Neural cell (in vitro differentiated cells): ENCODE measurements around the gene PHKA2. TPM values are rescaled to one million over a fixed set of nuclear protein-coding genes. Genes with fewer than 3 reads are reported as not detected.

Source experiments
- H2AFZ ChIP-seq: fragments of 200-600, 300-800 bp; sonication (generic), shearing (Covaris generic); 2 replicates; pipeline ENCODE4 v1.6.0; 2014; ENCODE audit warnings: low read depth, mild to moderate bottlenecking, antibody characterized with exemption, low read length, moderate library complexity
- H3F3A ChIP-seq: fragments of 200-600 bp; shearing (Covaris generic); 2 replicates; pipeline ENCODE4 v1.6.1; 2016; ENCODE audit warnings: mild to moderate bottlenecking, moderate library complexity, mixed read lengths, antibody characterized with exemption, low read length; ENCODE audit not compliant: insufficient read depth, poor library complexity, severe bottlenecking
- H3K27ac ChIP-seq: fragments of 200-600, 300-800 bp; sonication (generic), shearing (Covaris generic); 2 replicates; pipeline ENCODE4 v1.5.1; 2014; ENCODE audit warnings: mild to moderate bottlenecking, low read length, moderate library complexity
- H3K27me3 ChIP-seq: fragments of 300-800, 200-600 bp; sonication (generic), shearing (Covaris generic); 2 replicates; pipeline ENCODE4 v1.6.0; 2014; ENCODE audit warnings: mild to moderate bottlenecking, low read depth, low read length, moderate library complexity; ENCODE audit not compliant: insufficient read depth
- H3K36me3 ChIP-seq: fragments of 300-800, 200-600 bp; sonication (generic), shearing (Covaris generic); 2 replicates; pipeline ENCODE4 v1.5.1; 2014; ENCODE audit warnings: mild to moderate bottlenecking, antibody characterized with exemption, low read length, moderate library complexity; ENCODE audit not compliant: insufficient read depth
- H3K4me2 ChIP-seq: fragments of 300-800, 200-600 bp; sonication (generic), shearing (Covaris generic); 2 replicates; pipeline ENCODE4 v1.6.0; 2014; ENCODE audit warnings: mild to moderate bottlenecking, low read length
- H3K4me3 ChIP-seq: fragments of 300-800, 200-600 bp; sonication (generic), shearing (Covaris generic); 2 replicates; pipeline ENCODE4 v1.5.1; 2014; ENCODE audit warnings: mild to moderate bottlenecking, low read length, moderate library complexity
- H3K79me2 ChIP-seq: fragments of 200-600 bp; shearing (Covaris generic); replicated peaks from 2 replicates; pipeline ENCODE4 v1.6.0; 2014; ENCODE audit warnings: mild to moderate bottlenecking, low read length, moderate library complexity; ENCODE audit not compliant: insufficient read depth
- H3K9ac ChIP-seq: fragments of 300-800, 200-600 bp; sonication (generic), shearing (Covaris generic); 2 replicates; pipeline ENCODE4 v1.6.1; 2016; ENCODE audit warnings: mild to moderate bottlenecking, low read length, mixed read lengths
- H3K9me2 ChIP-seq: fragments of 200-600 bp; shearing (Covaris generic); 2 replicates; pipeline ENCODE4 v1.6.1; 2016; ENCODE audit warnings: mild to moderate bottlenecking, low read length, mixed read lengths; ENCODE audit not compliant: insufficient read depth
- H3K9me3 ChIP-seq: fragments of 200-600, 300-800 bp; sonication (generic), shearing (Covaris generic); 2 replicates; pipeline ENCODE4 v1.6.1; 2016; ENCODE audit warnings: mild to moderate bottlenecking, mixed run types, low read length, moderate library complexity, mixed read lengths
- H4K20me1 ChIP-seq: fragments of 200-600 bp; shearing (Covaris generic); 2 replicates; pipeline ENCODE4 v1.6.1; 2016; ENCODE audit warnings: mild to moderate bottlenecking, mixed run types; ENCODE audit not compliant: insufficient read depth
- CTCF ChIP-seq: fragments of 450-650 bp; IDR thresholded peaks from 2 replicates; pipeline ENCODE4 v1.5.1; 2014; ENCODE audit warnings: antibody characterized with exemption, mild to moderate bottlenecking, moderate library complexity; ENCODE audit not compliant: poor library complexity, severe bottlenecking
- EP300 ChIP-seq: fragments of 450-650 bp; conservative IDR thresholded peaks from 2 replicates; pipeline ENCODE4 v1.6.1; 2014; ENCODE audit warnings: antibody characterized with exemption, mild to moderate bottlenecking, moderate library complexity; ENCODE audit not compliant: poor library complexity, severe bottlenecking
- EZH2 ChIP-seq: fragments of 200-600, 300-800 bp; shearing (Covaris generic), sonication (generic); IDR thresholded peaks from 2 replicates; pipeline ENCODE4 v1.6.1; 2014; ENCODE audit warnings: antibody characterized with exemption, low read length, borderline replicate concordance, mild to moderate bottlenecking; ENCODE audit not compliant: insufficient read depth, poor library complexity, severe bottlenecking
- MXI1 ChIP-seq: fragments of 450-650 bp; conservative IDR thresholded peaks from 2 replicates; pipeline ENCODE4 v1.6.1; 2014; ENCODE audit warnings: antibody characterized with exemption, mild to moderate bottlenecking; ENCODE audit not compliant: poor library complexity, severe bottlenecking
- POLR2AphosphoS5 ChIP-seq: IDR thresholded peaks from 2 replicates; pipeline ENCODE4 v1.6.1; 2012
- RAD21 ChIP-seq: fragments of 450-650 bp; conservative IDR thresholded peaks from 2 replicates; pipeline ENCODE4 v1.6.1; 2014; ENCODE audit warnings: antibody characterized with exemption, mild to moderate bottlenecking, moderate library complexity
- REST ChIP-seq: IDR thresholded peaks from 2 replicates; pipeline ENCODE4 v1.6.1; 2012; ENCODE audit warnings: borderline replicate concordance
- SMC3 ChIP-seq: fragments of 450-650 bp; conservative IDR thresholded peaks from 2 replicates; pipeline ENCODE4 v1.6.1; 2014; ENCODE audit warnings: antibody characterized with exemption, mild to moderate bottlenecking, moderate library complexity; ENCODE audit not compliant: poor library complexity
- TAF1 ChIP-seq: IDR thresholded peaks from 2 replicates; pipeline ENCODE4 v1.6.1; 2012; ENCODE audit warnings: low read depth
- polyA plus RNA-seq: library from polyadenylated mRNA; depleted of rRNA; stranded (reverse); fragments of >200 nt; gene quantifications from 2 replicates; pipeline ENCODE4 v1.2.3, GENCODE V29; 2014

Gene PHKA2
- polyA plus RNA-seq, 1 donor from 2014 or later, result 9.6 TPM

- Histone ChIP-seq H3K9ac (no peak overlapping the region), H3K4me2 (no peak overlapping the region), H2AFZ (no peak overlapping the region), H3F3A (no peaks in the 10 kb centered on the region), H3K27ac (no peak overlapping the region), H3K27me3 (no peaks in the 10 kb centered on the region), H3K4me3 (no peak overlapping the region), H3K79me2 (no peaks in the 10 kb centered on the region), H3K36me3 (no peaks in the 10 kb centered on the region), H4K20me1 (no peaks in the 10 kb centered on the region), H3K9me3 (no peaks in the 10 kb centered on the region), H3K9me2 (no peaks in the 10 kb centered on the region)
- TF ChIP-seq TAF1 (no peak), MXI1 (no peak), EP300 (no peak), SMC3 (no peak), CTCF (no peak), POLR2AphosphoS5 (no peak), RAD21 (no peak)
Measured at GRCh38 chrX:18951032-18951431, 32.9 kb downstream of the PHKA2 start.

- H4K20me1 ChIP-seq, result no peaks in the 10 kb centered on the region
- no peak overlapping the region for H3K4me3 ChIP-seq
- no peaks in the 10 kb centered on the region for H3K36me3 ChIP-seq
- H3K27ac ChIP-seq, result no peak overlapping the region
- H3K9me2 ChIP-seq, result no peaks in the 10 kb centered on the region
- no peaks in the 10 kb centered on the region for H3F3A ChIP-seq
- no peaks in the 10 kb centered on the region for H3K9me3 ChIP-seq
- TF ChIP-seq RAD21, result no peak
- TF ChIP-seq REST, result no peak
- no peak for TF ChIP-seq EZH2
- no peak for TF ChIP-seq CTCF
- TF ChIP-seq POLR2AphosphoS5, result no peak
- no peak for TF ChIP-seq EP300
- no peak for TF ChIP-seq TAF1
- no peak for TF ChIP-seq SMC3
- no peak for TF ChIP-seq MXI1
- H3K27me3 ChIP-seq, result no peaks in the 10 kb centered on the region
- no peak overlapping the region for H3K4me2 ChIP-seq
- no peaks in the 10 kb centered on the region for H3K79me2 ChIP-seq
- H3K9ac ChIP-seq, result no peak overlapping the region
- no peak overlapping the region for H2AFZ ChIP-seq
Measured at GRCh38 chrX:18949944-18950301, 34.0 kb downstream of the PHKA2 start.
